Hepatocyte (in vitro differentiated cells): ENCODE results near the gene SLBP.

ENCODE experiments used
- CTCF ChIP-seq: fragments of 200-600 bp; sonication (generic); IDR thresholded peaks from 2 replicates; pipeline ENCODE4 v1.5.1; 2016; ENCODE audit warnings: antibody characterized with exemption, mild to moderate bottlenecking; ENCODE audit not compliant: poor library complexity
- EZH2phosphoT487 ChIP-seq: fragments of 200-600 bp; sonication (generic); IDR thresholded peaks from one replicate; pipeline ENCODE4 v1.6.1; 2018; ENCODE audit warnings: antibody characterized with exemption, mild to moderate bottlenecking, low read depth, moderate library complexity; ENCODE audit not compliant: unreplicated experiment, severe bottlenecking

DNA sequence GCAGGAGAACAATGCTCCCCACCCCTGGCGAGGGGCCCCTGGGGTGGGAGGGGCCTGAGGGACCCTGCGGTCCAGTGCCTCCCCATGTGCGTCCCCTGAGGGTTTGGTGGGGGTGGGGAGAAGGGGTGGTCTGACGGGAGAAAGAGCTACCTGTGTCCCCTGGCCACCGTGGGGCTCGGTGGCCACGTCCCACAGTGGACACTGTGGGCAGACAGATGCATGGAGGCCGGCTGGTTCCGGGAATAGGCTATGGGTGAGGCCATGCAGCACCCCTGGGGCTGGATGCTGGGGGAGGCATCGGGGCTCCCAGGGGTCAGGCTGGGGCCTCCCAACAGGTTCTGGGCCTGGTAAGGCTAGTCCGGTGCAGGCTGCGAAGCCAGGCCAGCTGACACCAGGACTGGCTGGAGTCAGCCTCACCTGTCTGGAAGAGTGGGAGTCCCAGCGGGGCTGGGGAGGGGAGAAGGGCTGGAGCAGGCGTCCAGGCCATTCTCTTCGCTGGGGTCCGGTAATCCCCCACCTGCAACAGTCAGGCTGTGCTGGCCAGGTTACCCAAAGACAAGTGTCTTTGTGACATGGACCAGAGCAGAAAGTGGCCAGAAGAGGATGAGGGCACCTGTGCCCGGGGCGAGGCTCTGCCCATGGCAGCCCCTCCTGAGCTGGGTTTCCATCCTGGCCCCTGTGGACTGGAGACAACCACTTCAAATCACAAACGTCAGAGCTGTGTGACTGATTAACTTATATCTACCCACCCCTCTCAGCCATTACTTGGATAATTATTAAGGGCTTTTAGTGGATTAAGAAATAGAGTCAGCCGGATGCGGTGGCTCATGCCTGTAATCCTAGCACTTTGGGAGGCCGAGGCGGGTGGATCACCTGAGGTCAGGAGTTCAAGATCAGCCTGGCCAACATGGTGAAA lies 26.6 kb downstream of the SLBP start:
- TF ChIP-seq CTCF (no peak), EZH2phosphoT487 (no peak)
